Gastrocnemius medialis (tissue), 4 donors: ENCODE results near the gene ITGB3BP.
"Not testable (repeated sequence)": the region's sequence is repeated elsewhere in the genome, so short reads cannot be mapped to it uniquely, and the experiment has no call there.

Source experiments
- CTCF ChIP-seq, 5 experiments: fragments of 450-650 bp in 3 of 5; fragments of 200-600 bp in 2 of 5; sonication (generic) in 2 of 5; IDR thresholded peaks in 4 of 5; conservative IDR thresholded peaks in 1 of 5; 1 replicate in 4 of 5; 2 replicates in 1 of 5; pipeline ENCODE4 v1.5.1; 2016 to 2019; ENCODE audit warnings: antibody characterized with exemption in 5 of 5, mild to moderate bottlenecking in 3 of 5, moderate library complexity in 3 of 5
- POLR2A ChIP-seq, 2 donors: fragments of 450-650 bp; IDR thresholded peaks; one replicate each; pipeline ENCODE4 v1.6.1; 2017; ENCODE audit warnings: antibody characterized with exemption in 2 of 2, mild to moderate bottlenecking in 2 of 2, moderate library complexity in 2 of 2

- TF ChIP-seq CTCF (IDR thresholded peaks at IDR 0.05 in 4 of 5, conservative IDR thresholded peaks at IDR 0.05 in 1 of 5); POLR2A (IDR thresholded peaks at IDR 0.05): not testable (repeated sequence)
Measured at GRCh38 chr1:63420746-63421145, 102.3 kb downstream of the ITGB3BP start.
